Liver (tissue), 9 donors: Measurements from ENCODE around the gene SELENOK. TPM values are rescaled to one million over a fixed set of nuclear protein-coding genes. Genes with fewer than 3 reads are reported as not detected.

Source experiments
- DNase-seq: peaks from one replicate; pipeline ENCODE4 v3.0.0-alpha.2; 2017; ENCODE audit warnings: low spot score
- H3K27ac ChIP-seq, 2 donors: one replicate each; pipeline ENCODE4 v1.7.0; 2013; ENCODE audit warnings: inconsistent platforms in 2 of 2, low read length in 2 of 2, control low read depth in 1 of 2, low read depth in 1 of 2, mild to moderate bottlenecking in 1 of 2
- H3K27me3 ChIP-seq, 4 donors: one replicate each; pipeline versions ENCODE4 v1.6.1 to v1.7.0; 2013; ENCODE audit warnings: low read length in 3 of 4, inconsistent platforms in 1 of 4, mild to moderate bottlenecking in 1 of 4, moderate library complexity in 1 of 4; ENCODE audit not compliant: control insufficient read depth in 4 of 4, insufficient read depth in 4 of 4
- H3K36me3 ChIP-seq, 4 donors: one replicate each; pipeline versions ENCODE4 v1.6.1 to v1.7.0; 2013; ENCODE audit warnings: low read length in 3 of 4, mild to moderate bottlenecking in 3 of 4, low read depth in 1 of 4, moderate library complexity in 1 of 4; ENCODE audit not compliant: control insufficient read depth in 4 of 4, insufficient read depth in 3 of 4
- H3K4me1 ChIP-seq, 4 donors: one replicate each; pipeline versions ENCODE4 v1.6.1 to v1.7.0; 2013; ENCODE audit warnings: low read length in 3 of 4, mild to moderate bottlenecking in 3 of 4, moderate library complexity in 1 of 4; ENCODE audit not compliant: control insufficient read depth in 4 of 4, insufficient read depth in 4 of 4
- H3K4me3 ChIP-seq, 3 donors: one replicate each; pipeline versions ENCODE4 v1.6.1 to v1.7.0; 2013; ENCODE audit warnings: low read length in 3 of 3, control low read depth in 1 of 3, low read depth in 1 of 3, mild to moderate bottlenecking in 1 of 3
- H3K9ac ChIP-seq, 2 donors: one replicate each; pipeline ENCODE4 v1.7.0; 2013; ENCODE audit warnings: low read length in 2 of 2, mild to moderate bottlenecking in 2 of 2, moderate library complexity in 2 of 2, control low read depth in 1 of 2, low read depth in 1 of 2
- H3K9me3 ChIP-seq, 4 donors: one replicate each; pipeline versions ENCODE4 v1.6.1 to v1.7.0; 2013; ENCODE audit warnings: low read length in 3 of 4; ENCODE audit not compliant: control insufficient read depth in 4 of 4
- ATF3 ChIP-seq: IDR thresholded peaks from 2 replicates; pipeline ENCODE4 v1.6.1; 2016; ENCODE audit warnings: antibody characterized with exemption
- CTCF ChIP-seq: fragments of 150-350 bp; IDR thresholded peaks from 2 replicates; pipeline ENCODE4 v1.5.1; 2017; ENCODE audit warnings: improper control_type of control experiment, low read depth, low read length; ENCODE audit not compliant: missing input control
- EGR1 ChIP-seq, 2 donors: IDR thresholded peaks; 2 replicates each; pipeline ENCODE4 v1.6.1; 2016 to 2018; ENCODE audit warnings: antibody characterized with exemption in 2 of 2, low read depth in 2 of 2
- FOXA1 ChIP-seq: IDR thresholded peaks from 2 replicates; pipeline ENCODE4 v1.6.1; 2016; ENCODE audit warnings: antibody characterized with exemption
- FOXA2 ChIP-seq: IDR thresholded peaks from 2 replicates; pipeline ENCODE4 v1.6.1; 2016; ENCODE audit warnings: antibody characterized with exemption
- GABPA ChIP-seq, 2 donors: IDR thresholded peaks in 1 of 2; conservative IDR thresholded peaks in 1 of 2; 2 replicates each; pipeline ENCODE4 v1.6.1; 2016; ENCODE audit warnings: antibody characterized with exemption in 2 of 2, mild to moderate bottlenecking in 1 of 2, moderate library complexity in 1 of 2
- HNF4A ChIP-seq, 2 donors: conservative IDR thresholded peaks; 2 replicates each; pipeline ENCODE4 v1.6.1; 2016; ENCODE audit warnings: antibody characterized with exemption in 2 of 2, mild to moderate bottlenecking in 2 of 2
- HNF4G ChIP-seq: IDR thresholded peaks from 2 replicates; pipeline ENCODE4 v1.6.1; 2016; ENCODE audit warnings: antibody characterized with exemption
- JUND ChIP-seq, 2 donors: IDR thresholded peaks; 2 replicates each; pipeline ENCODE4 v1.6.1; 2016; ENCODE audit warnings: antibody characterized with exemption in 2 of 2
- MAX ChIP-seq: IDR thresholded peaks from 2 replicates; pipeline ENCODE4 v1.6.1; 2016; ENCODE audit warnings: antibody characterized with exemption
- NR2F2 ChIP-seq: IDR thresholded peaks from 2 replicates; pipeline ENCODE4 v1.6.1; 2016; ENCODE audit warnings: antibody characterized with exemption
- RAD21 ChIP-seq, 2 donors: IDR thresholded peaks; 2 replicates each; pipeline ENCODE4 v1.6.1; 2016; ENCODE audit warnings: antibody characterized with exemption in 2 of 2, mild to moderate bottlenecking in 2 of 2
- REST ChIP-seq: IDR thresholded peaks from 2 replicates; pipeline ENCODE4 v1.6.1; 2016; ENCODE audit warnings: antibody characterized with exemption, mild to moderate bottlenecking
- RXRA ChIP-seq, 2 donors: IDR thresholded peaks; 2 replicates each; pipeline ENCODE4 v1.6.1; 2017 to 2018; ENCODE audit warnings: antibody characterized with exemption in 2 of 2, mild to moderate bottlenecking in 1 of 2
- SP1 ChIP-seq: IDR thresholded peaks from 2 replicates; pipeline ENCODE4 v1.6.1; 2018; ENCODE audit warnings: antibody characterized with exemption, mild to moderate bottlenecking
- TAF1 ChIP-seq: conservative IDR thresholded peaks from 2 replicates; pipeline ENCODE4 v1.6.1; 2016; ENCODE audit warnings: antibody characterized with exemption, mild to moderate bottlenecking
- YY1 ChIP-seq: IDR thresholded peaks from 2 replicates; pipeline ENCODE4 v1.6.1; 2016; ENCODE audit warnings: antibody characterized with exemption, mild to moderate bottlenecking
- ZBTB33 ChIP-seq: IDR thresholded peaks from 2 replicates; pipeline ENCODE4 v1.6.1; 2016; ENCODE audit warnings: antibody characterized with exemption
- WGBS: extraction: QIAGEN DNeasy Blood & Tissue Kit; methylation state at CpG from one replicate; pipeline ENCODE4 v1.1.7; 2013; 5-methylcytosine and 5-hydroxymethylcytosine counted together
- polyA plus RNA-seq, 2 donors: library from polyadenylated mRNA; stranded (reverse) in 1 of 2; unstranded in 1 of 2; fragments of 200-250 nt in 1 of 2; fragments of >200 nt in 1 of 2; fragmentation: Nextera tagmentation in 1 of 2; extraction: Ambion mirVana in 1 of 2; gene quantifications; one replicate each; pipeline versions ENCODE4 v1.2.1 to v1.2.3, GENCODE V29; 2013 to 2015
- total RNA-seq, 2 donors: library from RNA; depleted of rRNA; stranded (reverse); fragments of >200 nt; gene quantifications; one replicate each; pipeline ENCODE4 v1.2.3, GENCODE V29; 2014
- donor health status: healthy.
- donor health status: healthy.
- donor health status: healthy.
- donor health status: healthy.
- donor health status: healthy.

SELENOK gene
- total and polyA plus RNA-seq, 4 donors = 24.9 to 80.2 (median 38.8) TPM

GRCh38 chr3:53862241-53862640, 29.4 kb downstream of the SELENOK start:
- Histone ChIP-seq H3K27ac (no peak overlapping the region), H3K9me3 (no peaks in the 10 kb centered on the region), H3K27me3 (no peaks in the 10 kb centered on the region), H3K4me3 (no peak overlapping the region), H3K9ac (no peak overlapping the region), H3K4me1 (peaks cover 1 to 12% (median 3%) of the 10 kb centered on the region in 4 donors), H3K36me3 (peaks cover 7 to 31% (median 24%) of the 10 kb centered on the region in 4 donors)
- WGBS = 98% methylated on average over 3 of the region's 3 CpGs
- no peak for DNase-seq
- TF ChIP-seq ATF3 (no peak), HNF4G (no peak), RXRA (IDR thresholded peaks at IDR 0.05) (no peak), JUND (IDR thresholded peaks at IDR 0.05) (no peak), YY1 (no peak), HNF4A (conservative IDR thresholded peaks at IDR 0.05) (no peak), MAX (no peak), REST (no peak), RAD21 (IDR thresholded peaks at IDR 0.05) (no peak), TAF1 (no peak), SP1 (no peak), FOXA2 (no peak), FOXA1 (no peak), NR2F2 (no peak), GABPA (IDR thresholded peaks at IDR 0.05 in 1 of 2, conservative IDR thresholded peaks at IDR 0.05 in 1 of 2) (no peak), ZBTB33 (no peak), CTCF (no peak), EGR1 (IDR thresholded peaks at IDR 0.05; ENCODE audit: low read depth in 2 of 2) (no peak)
